HuH-7 (cell line): ENCODE measurements around the gene ACTG1.

Experiments used
- DNase-seq: peaks from one replicate; pipeline ENCODE4 v3.0.0; 2011; ENCODE audit warnings: low spot score

ACTG1 gene

GRCh38 chr17:81545160-81545949, 32.8 kb upstream of the ACTG1 start:
- no peak for DNase-seq

DNA sequence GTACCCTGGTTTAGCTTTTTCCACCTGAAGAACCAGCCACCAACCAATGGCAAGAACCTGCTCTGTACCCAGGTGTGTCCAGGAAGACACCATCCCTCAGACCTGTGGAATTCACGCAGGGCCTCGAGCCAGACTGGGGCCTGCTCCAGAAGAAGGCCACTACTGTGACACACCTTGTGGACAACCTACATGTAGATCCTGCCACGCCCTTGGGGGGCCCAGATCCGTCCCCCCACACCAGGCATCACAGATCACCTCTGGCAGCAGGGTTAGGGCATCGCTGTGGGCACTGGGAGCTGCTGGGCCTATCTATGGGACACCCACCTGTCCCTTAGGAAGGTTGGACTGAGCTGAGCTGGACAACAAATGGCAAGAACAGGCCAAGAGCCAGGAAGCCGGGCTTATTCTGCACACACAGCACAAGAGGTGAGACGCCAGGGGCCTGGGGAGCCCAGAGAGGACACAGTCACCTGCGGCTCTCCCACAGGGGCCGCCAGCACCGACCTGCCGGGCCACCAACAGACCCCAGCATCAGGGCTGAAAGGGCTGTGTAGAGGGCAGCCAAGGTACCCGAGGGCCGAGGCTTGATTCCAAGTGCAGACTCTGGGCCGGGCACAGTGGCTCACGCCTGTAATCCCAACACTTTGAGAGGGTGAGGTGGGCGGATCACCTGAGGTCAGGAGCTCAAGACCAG, 31.8 kb upstream of the ACTG1 start:
- DNase-seq: no peak

DNA sequence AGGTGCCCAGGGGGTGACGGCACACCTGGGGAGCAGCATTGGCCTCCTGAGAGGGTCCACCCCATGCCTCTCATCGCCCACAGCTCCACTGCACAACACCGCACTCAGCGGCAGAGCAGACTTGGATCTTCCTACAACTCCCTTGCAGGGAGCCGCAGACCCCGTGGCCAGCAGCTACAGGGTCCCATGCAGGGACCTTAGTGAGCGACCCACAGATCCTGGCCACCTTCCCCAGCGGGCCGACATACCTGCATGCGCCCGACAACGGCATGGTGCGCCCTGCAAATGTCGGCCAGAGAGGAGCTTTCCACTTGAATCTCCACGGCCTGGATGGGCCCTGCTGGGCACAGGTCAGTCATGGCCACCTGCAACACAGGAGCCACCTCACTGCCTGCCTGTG, 31.2 kb upstream of the ACTG1 start:
- no peak for DNase-seq

GRCh38 chr17:81543339-81543675, 30.7 kb upstream of the ACTG1 start:
- no peak for DNase-seq

- DNase-seq: no peak
Observed at GRCh38 chr17:81542431-81543338, 30.1 kb upstream of the ACTG1 start.

- no peak for DNase-seq
Observed at GRCh38 chr17:81541123-81541522, 28.5 kb upstream of the ACTG1 start.

- DNase-seq: no peak
Observed at GRCh38 chr17:81540676-81541027, 28.1 kb upstream of the ACTG1 start.

- DNase-seq: no peak
Observed at GRCh38 chr17:81539961-81540675, 27.5 kb upstream of the ACTG1 start.

- no peak for DNase-seq
Observed at GRCh38 chr17:81539571-81539900, 26.9 kb upstream of the ACTG1 start.

DNA sequence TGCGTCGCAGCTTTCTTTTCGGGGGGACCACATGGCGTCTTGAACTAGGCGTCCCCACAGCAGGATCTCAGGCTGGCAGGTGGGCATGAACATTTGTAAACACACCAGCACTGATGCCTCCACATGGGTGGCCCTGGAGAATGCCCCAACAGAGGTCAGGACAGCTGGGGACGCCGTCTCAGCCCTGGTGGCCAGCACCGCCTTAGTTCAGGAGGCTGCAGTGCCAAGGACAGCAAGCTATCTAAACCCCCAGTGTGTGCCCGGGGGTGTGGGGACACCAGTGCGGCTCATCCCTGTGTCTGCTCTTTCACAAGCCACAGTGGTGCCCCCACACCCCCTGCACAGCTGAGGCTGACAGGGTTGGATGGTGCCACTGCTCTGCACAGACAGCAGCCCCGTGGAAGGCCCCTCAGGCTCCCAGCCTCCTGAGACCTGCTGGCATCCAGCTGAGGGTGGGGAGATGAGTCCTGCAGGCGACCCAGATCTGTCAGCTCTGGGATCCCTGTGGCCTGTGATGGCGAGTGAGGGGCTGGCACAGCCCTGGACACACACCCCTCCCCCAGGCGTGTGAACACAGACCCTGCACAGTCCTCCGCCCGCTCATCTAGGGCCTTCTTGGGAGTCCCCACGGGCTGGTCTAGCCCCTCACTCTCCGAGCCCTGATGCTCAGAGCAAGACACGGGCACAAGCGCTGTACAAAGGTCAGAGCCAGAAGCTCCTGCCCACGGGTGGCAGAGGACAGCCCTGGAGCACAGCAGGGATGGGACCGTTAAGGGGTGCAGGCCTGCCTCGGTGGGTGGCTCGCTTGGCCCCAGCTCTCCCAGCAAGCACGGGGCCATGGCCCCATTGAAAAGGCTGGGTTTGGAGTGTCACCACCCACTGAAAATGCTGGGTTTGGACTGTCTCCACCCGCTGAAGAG, 26.3 kb upstream of the ACTG1 start:
- no peak for DNase-seq

DNA sequence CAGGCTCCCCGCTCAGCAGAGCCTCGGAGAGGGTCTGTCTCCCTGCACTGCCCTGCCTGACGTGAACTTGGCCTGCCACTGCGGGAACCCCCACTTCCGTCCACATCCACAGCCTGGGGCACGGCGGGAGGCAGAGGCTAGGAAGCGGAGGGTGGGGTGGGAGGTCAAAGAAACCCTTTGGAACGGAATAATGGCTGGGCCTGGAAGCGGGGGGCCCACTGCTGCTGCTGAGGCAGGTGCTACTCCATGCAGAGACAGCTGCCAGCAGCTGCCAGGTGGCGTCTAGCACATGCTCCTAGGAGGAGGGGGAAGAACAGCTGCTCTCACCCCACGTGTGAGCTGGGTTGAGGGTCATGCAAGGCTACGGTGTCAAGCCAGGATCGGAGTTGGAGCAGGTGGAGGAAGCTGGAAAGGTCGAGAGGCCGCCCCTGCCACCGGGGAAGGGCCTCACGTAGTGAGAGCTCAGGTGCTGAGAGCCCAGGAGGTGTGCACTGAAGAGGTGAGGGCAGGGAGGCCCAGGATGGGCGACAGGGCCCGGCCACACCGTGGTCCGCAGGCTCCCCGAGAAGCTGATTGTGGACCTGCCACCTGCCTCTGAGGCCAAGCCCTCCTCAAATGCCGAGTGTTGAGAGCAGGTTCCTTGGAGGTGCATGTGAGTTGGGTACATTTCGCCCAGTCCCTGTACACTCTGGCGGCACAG, 25.4 kb upstream of the ACTG1 start:
- DNase-seq: no peak

DNA sequence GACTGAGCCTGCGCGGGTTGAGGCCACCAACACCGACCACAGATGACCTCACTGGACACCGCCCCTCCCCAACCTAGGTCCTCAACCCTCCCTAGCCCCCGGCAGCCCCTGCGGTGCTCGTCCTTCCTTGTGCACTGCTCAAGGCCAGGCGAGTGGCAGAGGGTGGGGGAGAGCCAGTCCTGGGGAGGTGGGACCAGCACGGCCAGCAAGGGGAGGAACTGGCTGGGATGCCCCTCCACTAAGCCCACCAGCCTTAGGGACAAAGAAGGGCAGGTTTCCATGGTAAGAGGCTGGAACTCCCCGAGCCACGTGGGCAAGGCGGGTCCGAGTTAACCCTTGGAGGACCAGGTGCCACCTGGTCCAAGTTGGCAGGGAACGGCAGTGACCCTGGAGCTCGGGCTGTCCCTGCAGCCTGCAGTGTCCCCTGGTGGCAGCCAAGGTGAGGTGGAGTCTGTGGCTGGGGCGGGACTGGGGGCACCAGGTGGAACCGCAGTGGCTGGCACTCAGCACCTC, 24.8 kb upstream of the ACTG1 start:
- DNase-seq: peak; percentile 83

- DNase-seq: no peak
Observed at GRCh38 chr17:81536299-81537290, 24.0 kb upstream of the ACTG1 start.

DNA sequence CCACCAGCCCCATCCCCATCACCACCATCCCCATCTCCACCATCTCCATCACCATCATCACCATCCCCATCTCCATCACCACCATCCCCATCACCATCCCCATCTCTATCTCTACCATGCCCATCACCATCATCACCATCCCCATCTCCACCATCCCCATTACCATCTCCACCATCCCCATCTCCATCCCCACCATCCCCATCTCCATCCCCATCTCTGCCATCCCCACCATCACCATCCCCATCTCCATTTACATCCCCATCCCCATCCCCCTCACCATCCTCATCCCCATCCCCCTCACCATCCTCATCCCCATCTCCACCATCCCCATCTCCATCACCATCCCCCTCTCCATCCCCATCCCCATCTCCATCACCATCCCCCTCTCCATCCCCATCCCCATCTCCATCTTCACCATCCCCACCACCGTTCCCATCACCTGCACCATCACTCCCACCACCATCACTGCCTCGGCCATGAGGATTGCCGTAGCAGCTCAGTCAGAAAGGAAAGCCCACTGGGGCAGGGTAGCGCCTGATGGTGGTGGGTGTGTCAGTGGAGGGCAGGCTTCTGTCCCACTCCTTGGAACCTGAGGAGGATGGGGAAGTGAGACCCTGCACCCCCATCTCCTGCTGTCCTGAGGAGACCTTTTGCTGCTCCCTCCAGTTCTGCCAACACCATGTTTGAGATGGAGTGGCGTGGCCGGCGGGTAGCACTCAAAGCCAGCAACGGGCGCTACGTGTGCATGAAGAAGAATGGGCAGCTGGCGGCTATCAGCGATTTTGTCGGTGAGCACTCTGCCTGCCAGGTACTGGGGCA, 23.1 kb upstream of the ACTG1 start:
- DNase-seq: no peak

GRCh38 chr17:81535007-81535328, 22.4 kb upstream of the ACTG1 start:
- DNase-seq: no peak

DNA sequence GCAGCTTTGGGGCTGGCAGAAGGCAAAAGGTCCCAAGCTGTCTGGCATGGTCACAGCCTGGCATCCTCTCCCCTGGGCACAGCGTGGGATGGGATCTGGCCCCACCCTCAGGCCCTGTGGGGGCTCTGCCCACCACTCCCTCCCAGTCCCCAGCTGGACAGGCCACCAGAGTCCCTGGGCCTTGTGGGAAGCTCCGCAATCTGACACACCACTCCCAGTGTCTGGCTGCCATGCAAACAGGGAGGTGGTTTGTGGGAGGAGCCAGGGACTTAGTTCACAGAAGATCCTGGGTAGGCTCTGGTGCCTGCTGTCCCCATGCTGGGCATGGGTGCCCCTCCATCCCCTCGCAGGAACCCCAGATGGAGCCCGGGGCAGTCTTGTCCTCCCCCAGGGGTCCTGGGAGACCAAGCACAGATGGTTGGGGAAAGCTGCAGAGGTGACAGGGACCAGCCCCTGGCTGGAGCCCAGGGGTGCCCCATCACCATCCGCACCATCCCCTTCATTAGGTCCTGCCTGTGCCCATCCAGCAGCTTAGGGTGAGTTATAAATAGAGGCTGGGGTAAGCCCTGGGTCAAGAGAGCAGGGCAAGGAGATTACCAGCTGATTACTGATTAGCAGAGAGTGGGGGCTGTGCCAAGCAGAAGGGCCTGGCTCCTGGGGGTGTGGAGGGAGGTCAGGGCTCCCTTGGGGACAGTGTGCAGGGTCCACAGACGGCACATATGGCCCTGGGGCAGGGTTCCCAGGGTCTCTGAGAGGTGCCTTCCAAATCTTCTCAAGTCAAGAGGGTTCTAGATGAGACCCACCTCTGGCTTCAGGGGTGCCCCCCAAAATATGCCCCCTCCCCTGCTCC, 21.8 kb upstream of the ACTG1 start:
- DNase-seq: no peak

- no peak for DNase-seq
Observed at GRCh38 chr17:81533339-81534141, 20.9 kb upstream of the ACTG1 start.
